ENCODE data around the gene DUS3L.

Gene DUS3L

GRCh38 chr19:5803752-5804515 lies 13.0 kb upstream of the DUS3L start:
- DNase-seq (ENCODE audit: low spot score): peak; percentile 98
- peak; percentile 92 for TF ChIP-seq CTCF (IDR thresholded peaks at IDR 0.05; ENCODE audit: extremely low read depth, missing control alignments)

- TF ChIP-seq CTCF (IDR thresholded peaks at IDR 0.05; ENCODE audit: extremely low read depth, missing control alignments): no peak
- DNase-seq (ENCODE audit: low spot score): no peak
These were observed 12.4 kb upstream of the DUS3L start for GRCh38 chr19:5803441-5803751.

- no peak for TF ChIP-seq CTCF (IDR thresholded peaks at IDR 0.05; ENCODE audit: extremely low read depth, missing control alignments)
- no peak for DNase-seq (ENCODE audit: low spot score)
These were observed 11.0 kb upstream of the DUS3L start for GRCh38 chr19:5801796-5802619.

GRCh38 chr19:5800361-5801270 lies 9.7 kb upstream of the DUS3L start:
- DNase-seq (ENCODE audit: low spot score): no peak
- no peak for TF ChIP-seq CTCF (IDR thresholded peaks at IDR 0.05; ENCODE audit: extremely low read depth, missing control alignments)

- DNase-seq (ENCODE audit: low spot score): no peak
- TF ChIP-seq CTCF (IDR thresholded peaks at IDR 0.05; ENCODE audit: extremely low read depth, missing control alignments): no peak
These were observed 8.6 kb upstream of the DUS3L start for GRCh38 chr19:5799247-5800241.

GRCh38 chr19:5798244-5798643 lies 7.3 kb upstream of the DUS3L start:
- no peak for DNase-seq (ENCODE audit: low spot score)
- no peak for TF ChIP-seq CTCF (IDR thresholded peaks at IDR 0.05; ENCODE audit: extremely low read depth, missing control alignments)
